Inflammatory macrophage (primary cell): ENCODE measurements around the gene SPIRE1.
"Not testable (repeated sequence)": the region's sequence is repeated elsewhere in the genome, so short reads cannot be mapped to it uniquely, and the experiment has no call there.

Source experiments
- DNase-seq, 2 donors: peaks; one replicate each; pipeline ENCODE4 v3.0.0-alpha.2; 2020 to 2022

SPIRE1 gene

GRCh38 chr18:12481915-12482314, 176.0 kb downstream of the SPIRE1 start:
- not testable (repeated sequence) for DNase-seq

GRCh38 chr18:12479982-12480381, 177.9 kb downstream of the SPIRE1 start:
- DNase-seq = no peak

- DNase-seq = no peak
These were observed 178.4 kb downstream of the SPIRE1 start for GRCh38 chr18:12479536-12479935.

GRCh38 chr18:12478269-12479047, 179.4 kb downstream of the SPIRE1 start:
- no peak for DNase-seq

- DNase-seq = no peak
These were observed 180.3 kb downstream of the SPIRE1 start for GRCh38 chr18:12477606-12478005.

GRCh38 chr18:12476955-12477354, 181.0 kb downstream of the SPIRE1 start:
- DNase-seq = no peak

GRCh38 chr18:12474876-12475275, 183.0 kb downstream of the SPIRE1 start:
- no peak for DNase-seq

GRCh38 chr18:12474146-12474545, 183.8 kb downstream of the SPIRE1 start:
- no peak for DNase-seq

GRCh38 chr18:12470382-12471075, 187.4 kb downstream of the SPIRE1 start:
- no peak for DNase-seq

- no peak for DNase-seq
These were observed 189.5 kb downstream of the SPIRE1 start for GRCh38 chr18:12468445-12468844.

GRCh38 chr18:12464731-12465130, 193.2 kb downstream of the SPIRE1 start:
- DNase-seq = no peak

- DNase-seq = no peak
These were observed 194.7 kb downstream of the SPIRE1 start for GRCh38 chr18:12463191-12463590.

GRCh38 chr18:12462242-12462641, 195.7 kb downstream of the SPIRE1 start:
- DNase-seq = no peak

- DNase-seq = no peak
These were observed 196.6 kb downstream of the SPIRE1 start for GRCh38 chr18:12461326-12461725.

- DNase-seq = no peak
These were observed 197.0 kb downstream of the SPIRE1 start for GRCh38 chr18:12460874-12461273.

GRCh38 chr18:12458771-12459170, 199.1 kb downstream of the SPIRE1 start:
- no peak for DNase-seq

- DNase-seq = no peak
These were observed 201.5 kb downstream of the SPIRE1 start for GRCh38 chr18:12456441-12456840.

GRCh38 chr18:12455496-12455895, 202.4 kb downstream of the SPIRE1 start:
- no peak for DNase-seq

GRCh38 chr18:12452784-12453183, 205.1 kb downstream of the SPIRE1 start:
- no peak for DNase-seq

- DNase-seq = no peak
These were observed 206.5 kb downstream of the SPIRE1 start for GRCh38 chr18:12451428-12451827.

- no peak for DNase-seq
These were observed 208.7 kb downstream of the SPIRE1 start for GRCh38 chr18:12449051-12449785.

GRCh38 chr18:12445554-12445953, 212.4 kb downstream of the SPIRE1 start:
- no peak for DNase-seq

GRCh38 chr18:12443551-12443950, 214.4 kb downstream of the SPIRE1 start:
- peak; percentile 10 to 44 for DNase-seq
